GM12873 (cell line): ENCODE data around the gene CFAP77.

ENCODE experiments used
- CTCF ChIP-seq: IDR thresholded peaks from 2 replicates; pipeline ENCODE4 v1.5.1; 2012; ENCODE audit warnings: low read depth, mild to moderate bottlenecking, moderate library complexity, low read length, control low read depth; ENCODE audit not compliant: insufficient read depth; ENCODE audit errors: missing control alignments

Gene CFAP77

GRCh38 chr9:132537352-132537751, 127.3 kb downstream of the CFAP77 start:
- TF ChIP-seq CTCF: no peak

GRCh38 chr9:132538071-132538470, 128.1 kb downstream of the CFAP77 start:
- no peak for TF ChIP-seq CTCF

GRCh38 chr9:132539096-132539495, 129.1 kb downstream of the CFAP77 start:
- no peak for TF ChIP-seq CTCF

GRCh38 chr9:132541051-132541450, 131.0 kb downstream of the CFAP77 start:
- no peak for TF ChIP-seq CTCF

- no peak for TF ChIP-seq CTCF
Observed at GRCh38 chr9:132541870-132542830, 132.1 kb downstream of the CFAP77 start.

GRCh38 chr9:132543251-132543650, 133.2 kb downstream of the CFAP77 start:
- no peak for TF ChIP-seq CTCF

GRCh38 chr9:132543960-132544359, 133.9 kb downstream of the CFAP77 start:
- no peak for TF ChIP-seq CTCF
